ENCODE results near the gene GIT1. TPM values are rescaled to one million over a fixed set of nuclear protein-coding genes. Genes with fewer than 3 reads are reported as not detected.

The GIT1 gene
- total RNA-seq, 1 donor from 2014 or later: 54.9 TPM

GRCh38 chr17:29576214-29577000, 13.0 kb downstream of the GIT1 start:
- no peak for DNase-seq (ENCODE audit: low spot score, unreplicated experiment)
- H3K4me3 Mint-ChIP-seq (ENCODE audit: low read depth): no peak overlapping the region
- TF ChIP-seq CTCF (IDR thresholded peaks at IDR 0.05; ENCODE audit: unreplicated experiment): no peak
- H3K27ac Mint-ChIP-seq: no peak overlapping the region
- peaks cover 9% of the 10 kb centered on the region for H3K4me1 Mint-ChIP-seq (ENCODE audit: low read depth)
- peaks cover 15% of the 10 kb centered on the region for H3K36me3 Mint-ChIP-seq (ENCODE audit: insufficient read depth)
- no peaks in the 10 kb centered on the region for H3K9me3 Mint-ChIP-seq (ENCODE audit: low read depth)
- H3K27me3 Mint-ChIP-seq: no peaks in the 10 kb centered on the region

- no peak overlapping the region for H3K4me3 Mint-ChIP-seq (ENCODE audit: low read depth)
- TF ChIP-seq CTCF (IDR thresholded peaks at IDR 0.05; ENCODE audit: unreplicated experiment): no peak
- peaks cover 17% of the 10 kb centered on the region for H3K36me3 Mint-ChIP-seq (ENCODE audit: insufficient read depth)
- no peaks in the 10 kb centered on the region for H3K9me3 Mint-ChIP-seq (ENCODE audit: low read depth)
- H3K27ac Mint-ChIP-seq: no peak overlapping the region
- H3K27me3 Mint-ChIP-seq: peaks cover 6% of the 10 kb centered on the region
- no peak for DNase-seq (ENCODE audit: low spot score, unreplicated experiment)
- peaks cover 10% of the 10 kb centered on the region for H3K4me1 Mint-ChIP-seq (ENCODE audit: low read depth)
Measured at GRCh38 chr17:29575511-29576213, 13.8 kb downstream of the GIT1 start.

- TF ChIP-seq CTCF (IDR thresholded peaks at IDR 0.05; ENCODE audit: unreplicated experiment): no peak
- H3K36me3 Mint-ChIP-seq (ENCODE audit: insufficient read depth): peaks cover 16% of the 10 kb centered on the region
- peaks cover 11% of the 10 kb centered on the region for H3K4me1 Mint-ChIP-seq (ENCODE audit: low read depth)
- no peak overlapping the region for H3K4me3 Mint-ChIP-seq (ENCODE audit: low read depth)
- peaks cover 9% of the 10 kb centered on the region for H3K27me3 Mint-ChIP-seq
- peak overlapping the region; percentile 62 for H3K27ac Mint-ChIP-seq
- no peak for DNase-seq (ENCODE audit: low spot score, unreplicated experiment)
- H3K9me3 Mint-ChIP-seq (ENCODE audit: low read depth): no peaks in the 10 kb centered on the region
Measured at GRCh38 chr17:29574732-29575510, 14.5 kb downstream of the GIT1 start.

- no peak for TF ChIP-seq CTCF (IDR thresholded peaks at IDR 0.05; ENCODE audit: unreplicated experiment)
- Mint-ChIP-seq H3K4me1 (ENCODE audit: low read depth) (peaks cover 13% of the 10 kb centered on the region), H3K27me3 (peaks cover 9% of the 10 kb centered on the region), H3K4me3 (ENCODE audit: low read depth) (no peak overlapping the region), H3K27ac (peak overlapping the region; percentile 62), H3K9me3 (ENCODE audit: low read depth) (no peaks in the 10 kb centered on the region), H3K36me3 (ENCODE audit: insufficient read depth) (peaks cover 11% of the 10 kb centered on the region)
- no peak for DNase-seq (ENCODE audit: low spot score, unreplicated experiment)
Measured at GRCh38 chr17:29573871-29574731, 15.3 kb downstream of the GIT1 start.

Measured in progenitor cell of endocrine pancreas (in vitro differentiated cells).